Sciatic nerve (tissue), 2 donors: Measurements from ENCODE around the gene WNT3A. TPM values are rescaled to one million over a fixed set of nuclear protein-coding genes. Genes with fewer than 3 reads are reported as not detected.

Experiments used
- ATAC-seq: fragments of 200-7000 bp; cut with Tn5 transposase; one replicate; pipeline ENCODE4 v1.9.1; 2020; ENCODE audit warnings: mild to moderate bottlenecking, moderate library complexity
- DNase-seq: peaks from one replicate; pipeline ENCODE4 v3.0.0-alpha.2; 2020; ENCODE audit warnings: low spot score
- intact Hi-C: fragments of 100-400 bp; cut with DNase I; formaldehyde crosslinking; loops from one replicate; pipeline ENCODE4 v1.14.2; 2022
- total RNA-seq: library from RNA; stranded (reverse); fragmentation: NEBNext Ultra II Directional; extraction: Animal tissue kit (Norgen Biotek cat#: 25700); gene quantifications from one replicate; pipeline ENCODE4 v1.2.1, GENCODE V29; 2021
- donor health status: DM: no; HTN: no; CAD: no.
- donor health status: DM: no; HTN: no; CAD: no.

The WNT3A gene
- total RNA-seq, 1 donor from 2014 or later = not detected

- intact Hi-C loops = no loop called here
- peak; percentile 61 for DNase-seq
- ATAC-seq = no peak
Observed at GRCh38 chr1:228100822-228101613, 94.2 kb downstream of the WNT3A start.

DNA sequence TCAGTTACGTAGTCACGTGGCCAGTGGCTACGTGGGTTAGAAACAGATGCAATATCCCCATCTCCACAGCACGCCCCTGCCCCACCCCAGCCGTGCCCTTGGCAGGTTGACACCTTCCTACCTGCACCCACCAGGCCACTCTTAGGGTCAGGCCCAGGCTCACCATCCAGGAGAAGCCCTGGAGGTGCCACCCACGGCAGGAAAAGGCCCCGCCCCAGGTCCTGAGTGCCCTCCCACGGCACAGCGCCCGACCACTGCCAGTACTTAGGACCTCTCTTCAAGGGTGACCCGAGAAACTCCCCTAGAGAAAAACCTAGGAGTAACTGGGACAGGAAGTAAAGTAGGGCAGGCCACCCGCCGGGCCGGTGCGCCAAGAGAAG is 94.8 kb downstream of the WNT3A start:
- intact Hi-C loops = no loop called here
- peak; percentile 59 for DNase-seq

GRCh38 chr1:228101994-228102790 is 95.4 kb downstream of the WNT3A start:
- ATAC-seq = no peak
- DNase-seq = peak; percentile 70
- intact Hi-C loops = no loop called here

More for the DNA sequence above, 94.8 kb downstream of the WNT3A start:
- ATAC-seq = no peak

DNA sequence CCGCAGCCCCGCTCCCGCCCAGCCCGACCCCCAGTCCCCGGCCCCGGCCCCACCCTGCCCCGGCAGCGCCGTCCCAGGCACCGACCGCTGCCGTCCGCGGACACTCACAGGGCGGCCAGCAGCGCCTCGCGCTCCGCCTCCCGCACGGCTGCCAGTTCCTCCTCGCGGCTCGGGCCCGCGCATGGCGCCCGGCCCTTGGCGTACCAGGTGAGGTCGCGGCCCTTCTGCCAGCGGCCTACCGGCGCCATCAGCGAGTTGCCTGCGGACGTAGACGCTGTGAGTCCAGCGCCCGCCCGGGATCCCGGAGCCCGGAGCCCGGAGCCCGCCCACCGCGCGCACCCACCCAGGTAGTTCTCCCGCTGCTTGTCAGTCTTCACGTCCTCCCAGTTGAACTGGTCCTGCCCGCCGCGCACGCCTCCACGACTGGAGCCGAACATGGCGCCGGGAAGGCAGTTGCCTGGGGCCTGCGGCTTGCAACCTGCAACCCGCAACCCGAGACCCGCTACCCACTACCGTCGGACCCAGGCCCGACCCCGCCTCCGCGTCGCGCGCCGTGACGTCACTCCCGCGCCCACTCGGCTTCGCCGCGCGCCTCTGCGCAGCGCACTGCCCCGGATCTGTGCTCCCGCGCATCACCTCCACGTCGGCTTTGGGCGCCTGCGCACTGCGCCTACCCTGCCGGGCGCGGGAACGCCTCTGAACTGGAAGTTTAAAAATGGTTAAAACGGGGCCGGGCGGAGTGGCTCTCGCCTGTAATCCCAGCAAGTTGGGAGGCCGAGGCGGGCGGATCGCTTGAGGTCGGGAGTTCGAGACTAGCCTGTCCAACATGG is 96.2 kb downstream of the WNT3A start, which contains the start of gene C1orf35:
Gene C1orf35, minus strand, starts transcription at position 535 of the 830 bp plus-strand sequence. Its CDS starts 98 bp downstream, at position 437.
- DNase-seq (peak; percentile 95), ATAC-seq (peak; percentile 94)
- intact Hi-C loops = no loop called here

DNA sequence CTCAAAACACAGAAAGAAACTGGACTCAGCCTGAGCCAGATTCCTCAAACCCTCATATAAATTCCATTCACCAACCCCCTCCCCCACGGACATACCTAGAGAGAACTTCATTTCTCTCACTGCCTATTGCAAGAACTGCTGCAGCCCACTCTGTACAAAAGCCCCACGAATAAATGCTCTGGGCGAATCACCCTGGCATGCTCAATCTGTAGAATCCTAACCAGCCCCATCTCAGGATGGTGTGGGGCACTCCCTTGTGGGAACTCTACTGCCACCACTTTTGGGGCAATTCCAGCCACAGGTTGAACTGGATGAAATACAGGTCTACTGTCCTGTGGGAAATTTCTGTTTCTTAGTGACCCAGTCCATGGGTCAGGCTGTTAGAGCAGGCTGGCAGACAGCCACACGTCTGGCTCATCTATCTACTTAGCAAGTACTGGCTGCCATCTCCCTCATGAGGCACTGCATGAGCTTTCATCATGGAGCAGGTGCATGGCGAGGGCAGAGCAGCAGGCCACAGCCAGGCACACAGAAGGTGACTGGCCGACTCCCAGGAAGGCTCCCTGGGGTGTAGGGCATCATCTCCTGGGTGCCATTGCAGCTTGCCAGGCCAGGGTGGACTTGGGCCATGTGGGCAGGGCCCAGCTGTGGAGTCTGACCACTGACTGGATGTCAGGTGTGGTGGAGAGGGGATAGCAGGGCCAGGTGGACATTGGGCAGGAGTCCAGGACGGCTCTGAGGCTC is 97.9 kb downstream of the WNT3A start:
- DNase-seq = no peak
- intact Hi-C loops = no loop called here

DNA sequence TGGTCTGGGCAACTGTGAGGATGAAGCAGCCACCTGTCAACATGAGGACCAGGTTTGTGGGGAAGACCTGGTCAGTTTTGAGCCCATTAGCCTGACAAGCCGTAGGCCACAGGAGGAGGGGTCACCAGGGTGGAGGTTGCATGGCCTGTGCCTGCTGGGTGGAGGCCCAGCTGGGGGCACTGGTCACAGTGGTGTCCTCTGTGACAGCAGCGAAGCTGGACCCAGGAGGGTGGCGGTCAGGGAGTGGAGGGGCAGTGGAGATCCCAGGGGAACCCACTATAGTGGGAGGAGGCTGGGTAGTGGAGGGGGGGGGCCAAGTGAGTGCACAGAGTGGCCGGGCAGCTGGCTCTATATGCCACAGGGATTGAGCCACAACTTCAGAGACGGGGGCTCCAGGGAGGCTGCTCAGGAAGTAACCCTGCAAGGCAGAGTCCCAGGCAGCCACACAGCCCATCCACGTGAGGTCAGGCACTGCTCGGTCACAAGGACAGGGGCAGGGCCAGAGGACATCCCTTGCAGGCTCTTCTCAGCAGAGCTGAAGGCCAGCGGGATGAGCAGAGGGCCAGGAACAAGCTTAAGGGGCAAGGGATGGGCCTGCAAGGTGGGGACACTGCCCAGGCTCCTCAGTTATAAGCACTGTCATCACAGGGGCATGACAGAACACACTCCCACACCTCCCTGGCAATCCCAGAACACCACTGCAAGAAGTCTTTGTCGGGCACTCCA is 98.6 kb downstream of the WNT3A start:
- ATAC-seq (no peak), DNase-seq (no peak)
- intact Hi-C loops = no loop called here

More for the DNA sequence above, 97.9 kb downstream of the WNT3A start:
- ATAC-seq = no peak

DNA sequence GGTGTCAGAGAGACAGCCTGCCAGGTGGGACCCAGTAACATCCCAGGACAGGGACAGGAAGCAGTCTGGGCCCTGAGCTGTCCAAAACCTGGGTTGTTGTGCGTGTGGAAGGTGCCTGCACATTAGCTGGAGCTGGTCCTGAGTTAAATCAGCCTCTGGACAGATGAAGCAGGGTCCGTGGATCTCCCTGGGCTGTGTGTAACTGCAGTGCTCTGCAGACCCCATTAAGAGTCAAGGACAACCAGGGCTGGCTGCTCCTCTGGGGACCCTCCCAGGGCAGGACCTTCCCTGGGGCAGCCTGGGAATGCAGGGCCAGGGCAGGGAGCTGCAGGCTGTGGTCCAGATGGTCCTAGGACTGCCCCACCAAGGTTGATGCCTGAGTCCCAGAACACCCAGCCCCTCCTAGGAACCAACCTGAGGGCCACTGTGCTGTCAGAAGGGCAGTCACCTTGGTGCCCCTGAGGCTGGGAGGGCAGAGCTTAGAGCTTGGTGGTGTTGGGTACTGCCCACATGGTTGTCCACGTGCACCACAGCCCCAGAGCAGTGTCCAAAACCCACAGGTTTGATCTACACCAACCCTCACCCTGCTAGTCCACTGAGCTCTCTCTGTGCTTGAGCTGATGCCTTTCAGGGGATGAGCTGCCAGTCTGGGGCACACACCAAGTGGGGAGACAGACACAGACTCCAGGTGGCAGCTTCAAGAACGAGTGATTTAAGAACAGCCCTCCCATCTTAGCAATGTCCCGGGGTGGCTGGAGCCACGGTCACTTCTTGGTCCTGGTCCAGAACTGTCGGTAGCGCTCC is 99.4 kb downstream of the WNT3A start:
- DNase-seq (no peak), ATAC-seq (no peak)
- intact Hi-C loops = no loop called here

DNA sequence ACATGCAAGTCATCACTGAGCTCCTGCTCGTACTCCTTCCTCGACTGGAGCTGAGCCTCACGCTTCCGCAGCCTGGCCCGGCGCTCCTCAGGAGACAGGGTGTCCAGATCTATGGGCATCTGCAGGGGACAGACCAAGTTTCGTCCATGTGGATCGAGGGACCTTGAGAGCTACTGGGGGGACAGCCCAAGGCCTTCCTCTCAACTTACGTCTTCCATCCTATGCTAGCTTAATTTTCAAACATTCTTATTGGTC is 99.9 kb downstream of the WNT3A start:
- ATAC-seq (no peak), DNase-seq (no peak)
- intact Hi-C loops = no loop called here

DNA sequence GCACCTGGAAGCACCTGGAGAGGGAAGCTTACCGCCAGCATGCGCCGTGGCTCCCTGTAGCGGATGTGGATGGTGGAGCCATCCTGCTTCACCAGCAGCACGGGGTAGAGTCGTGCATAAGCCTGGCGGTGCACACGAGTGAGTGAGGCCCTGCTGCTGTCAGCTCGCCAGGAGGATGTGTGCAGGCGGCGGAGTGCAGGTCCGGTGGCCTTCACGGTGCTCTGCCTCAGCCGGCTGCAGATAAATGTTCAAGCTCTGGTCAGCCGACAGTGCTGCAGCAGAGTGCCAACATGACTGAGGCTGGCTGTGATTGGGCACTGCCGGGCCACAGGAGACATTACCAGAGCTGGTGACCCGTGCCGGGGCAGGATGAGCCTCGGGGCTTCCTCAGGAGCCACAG is 100.8 kb downstream of the WNT3A start:
- no peak for ATAC-seq
- DNase-seq = no peak
- intact Hi-C loops = no loop called here

- intact Hi-C loops = no loop called here
- DNase-seq (no peak), ATAC-seq (no peak)
Observed at GRCh38 chr1:228108055-228108690, 101.4 kb downstream of the WNT3A start.

GRCh38 chr1:228108742-228109072 is 101.9 kb downstream of the WNT3A start:
- ATAC-seq = no peak
- no peak for DNase-seq
- intact Hi-C loops = no loop called here

DNA sequence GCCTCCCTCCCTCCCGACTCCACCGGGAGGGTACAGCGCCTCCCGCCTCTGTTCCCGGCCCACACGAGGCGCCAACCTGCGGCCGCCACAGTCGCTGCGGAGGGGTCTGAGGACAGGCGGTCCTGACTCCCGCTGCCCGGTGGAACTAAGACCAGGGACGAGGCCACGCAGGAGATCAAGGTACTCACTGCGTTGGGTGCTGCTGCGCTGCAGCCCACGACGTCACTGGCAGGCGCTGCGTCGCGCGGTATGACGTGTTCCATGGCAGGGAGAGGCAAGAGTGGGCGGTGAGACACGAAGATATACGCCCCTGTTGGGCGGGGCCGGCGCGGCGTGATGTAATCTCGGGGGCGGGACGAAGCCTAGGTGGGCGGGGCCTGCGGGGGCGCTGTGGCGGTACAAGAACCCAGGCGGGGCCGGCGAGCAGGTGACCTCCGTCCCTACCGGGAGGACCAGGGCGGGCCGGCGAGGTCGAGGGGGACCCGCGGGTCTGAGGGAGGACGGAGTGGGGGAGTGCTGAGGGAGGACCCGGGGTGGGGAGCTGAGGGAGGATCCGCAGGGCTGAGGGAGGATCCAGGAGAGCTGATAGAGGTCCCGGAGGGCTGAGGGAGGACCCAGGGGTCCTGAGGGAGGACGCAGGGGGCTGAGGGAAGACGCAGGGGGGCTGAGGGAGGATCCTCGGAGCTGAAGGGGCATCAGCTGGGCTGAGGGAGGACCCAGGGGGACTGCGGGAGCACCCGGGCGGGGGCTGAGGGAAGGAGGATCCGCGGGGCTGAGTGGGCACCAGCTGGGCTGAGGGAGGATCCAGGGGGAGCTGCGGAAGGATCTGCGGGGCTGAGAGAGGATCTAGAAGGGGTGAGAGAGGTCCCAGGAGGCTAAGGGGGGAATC is 102.5 kb downstream of the WNT3A start, which contains the start of gene MRPL55:
Gene MRPL55, minus strand, starts transcription at position 227 of the 889 bp plus-strand sequence. CDS start 1,039 bp downstream, outside the sequence.
- intact Hi-C loops = no loop called here
- peak; percentile 98 for ATAC-seq
- DNase-seq = peak; percentile 99

- ATAC-seq (peak; percentile 12), DNase-seq (no peak)
- intact Hi-C loops = no loop called here
Observed at GRCh38 chr1:228109962-228110488, 103.2 kb downstream of the WNT3A start.

- intact Hi-C loops = no loop called here
- ATAC-seq = no peak
- DNase-seq = no peak
Observed at GRCh38 chr1:228110556-228110955, 103.8 kb downstream of the WNT3A start.
